Stimulated activated naive CD4-positive, alpha-beta T cell treated with Interleukin-2 at 50 U/mL for 16 hours (primary cell): ENCODE results near the gene LMBRD1.

Source experiments
- DNase-seq: peaks from one replicate; lab custom pipeline; 2025; lab: John Stamatoyannopoulos, UW

Gene LMBRD1

DNA sequence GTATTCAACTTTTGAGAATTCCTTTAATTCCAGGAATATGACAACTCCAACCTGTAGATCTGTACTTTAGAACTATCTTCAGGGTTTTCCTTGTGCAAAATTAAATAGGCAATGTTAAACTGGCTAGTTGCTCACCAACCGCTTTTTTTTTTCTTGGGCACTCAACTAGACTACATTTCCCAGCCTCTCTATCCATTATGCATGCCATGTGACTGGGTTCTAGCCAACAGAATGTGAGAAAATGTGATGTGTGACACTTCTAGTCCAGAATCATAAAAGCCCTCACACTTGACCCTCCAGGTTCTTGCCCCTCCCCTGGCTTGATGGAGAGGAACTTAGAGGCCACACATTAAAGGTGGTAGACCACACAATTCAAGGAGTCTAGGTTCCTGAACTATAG lies 166.0 kb downstream of the LMBRD1 start:
- DNase-seq, result no peak

DNA sequence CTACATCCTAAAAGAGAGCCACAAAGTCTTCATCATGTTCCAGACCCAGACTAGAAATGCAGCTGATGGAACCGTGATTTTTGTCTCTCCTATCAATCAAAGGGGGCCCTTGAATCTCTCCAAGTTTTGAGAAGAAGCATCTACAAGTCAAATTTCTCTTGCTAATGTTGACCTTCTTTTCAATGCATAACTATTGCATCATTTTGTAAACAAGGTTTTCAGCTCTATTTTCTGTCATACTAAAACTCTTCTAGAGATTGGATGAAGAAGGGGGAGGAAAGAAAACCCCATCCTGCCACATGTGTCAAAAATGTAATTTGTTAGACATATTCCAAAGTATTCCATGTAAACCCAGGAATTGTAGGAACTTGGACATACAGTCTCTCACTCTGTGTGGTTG lies 169.2 kb downstream of the LMBRD1 start:
- DNase-seq, result no peak

DNA sequence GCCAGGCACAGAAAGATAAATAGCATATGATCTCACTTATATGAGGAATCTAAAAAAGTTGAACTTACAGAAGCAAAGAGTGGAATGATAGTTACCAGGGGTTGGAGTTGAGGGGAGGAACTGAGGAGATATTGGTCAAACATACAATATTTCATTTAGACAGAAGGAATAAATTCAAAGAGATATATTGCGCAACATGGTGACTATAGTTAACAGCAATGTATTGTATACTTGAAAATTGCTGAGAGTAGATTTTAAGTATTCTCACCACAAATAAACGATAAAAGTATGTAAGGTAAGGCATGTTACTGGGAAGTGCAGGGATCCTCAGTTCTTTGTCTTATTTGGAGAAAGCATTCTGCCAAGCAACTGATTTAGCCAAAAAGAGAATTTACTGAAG lies 171.9 kb downstream of the LMBRD1 start:
- no peak for DNase-seq
